GM23338 (cell line): ENCODE results near the gene APRT.

Experiments used
- CREB1 ChIP-seq: fragments of 250-450 bp; sonication (Bioruptor Pico); IDR thresholded peaks from 2 replicates; pipeline ENCODE4 v1.5.0; 2020; ENCODE audit warnings: low read depth, mild to moderate bottlenecking, moderate library complexity
- CTCF ChIP-seq, 2 experiments: fragments of 200-600 bp in 1 of 2; sonication (generic) in 1 of 2; conservative IDR thresholded peaks; 2 replicates each; pipeline versions ENCODE4 v1.5.1 to v1.6.1; 2016 to 2017; ENCODE audit warnings: antibody characterized with exemption in 2 of 2, low read depth in 2 of 2, mild to moderate bottlenecking in 2 of 2, moderate library complexity in 1 of 2
- EZH2 ChIP-seq: fragments of 200-600 bp; sonication (generic); IDR thresholded peaks from one replicate; pipeline ENCODE4 v1.8.0; 2017; ENCODE audit warnings: antibody characterized with exemption, mild to moderate bottlenecking, low read depth; ENCODE audit not compliant: unreplicated experiment
- EZH2phosphoT487 ChIP-seq: fragments of 200-600 bp; sonication (generic); IDR thresholded peaks from one replicate; pipeline ENCODE4 v1.8.1; 2018; ENCODE audit warnings: antibody characterized with exemption; ENCODE audit not compliant: unreplicated experiment
- JUNB ChIP-seq: IDR thresholded peaks from one replicate; pipeline ENCODE4 v1.6.1; 2016; ENCODE audit warnings: antibody characterized with exemption; ENCODE audit not compliant: unreplicated experiment
- POLR2AphosphoS5 ChIP-seq: IDR thresholded peaks from 2 replicates; pipeline ENCODE4 v1.6.1; 2016; ENCODE audit warnings: antibody characterized with exemption, low read depth
- REST ChIP-seq: IDR thresholded peaks from one replicate; pipeline ENCODE4 v1.6.1; 2018; ENCODE audit warnings: antibody characterized with exemption; ENCODE audit not compliant: unreplicated experiment
- ZNF331 ChIP-seq: fragments of 250-450 bp; sonication (Bioruptor Pico); IDR thresholded peaks from 2 replicates; pipeline ENCODE4 v1.5.0; 2020; ENCODE audit warnings: low read depth, mild to moderate bottlenecking, moderate library complexity

- TF ChIP-seq CTCF (conservative IDR thresholded peaks at IDR 0.05; ENCODE audit: low read depth in 2 of 2) (no peak), REST (no peak), POLR2AphosphoS5 (no peak), CREB1 (CRISPR knock-in tag) (no peak), EZH2phosphoT487 (no peak), ZNF331 (CRISPR knock-in tag) (no peak), JUNB (no peak), EZH2 (no peak)
Observed at GRCh38 chr16:88835818-88836217, 24.1 kb upstream of the APRT start.
